ENCODE results near the gene ARHGAP26. TPM values are rescaled to one million over a fixed set of nuclear protein-coding genes. Genes with fewer than 3 reads are reported as not detected.

ARHGAP26 gene
- polyA plus RNA-seq, 4 donors = 7.6 to 31.7 (median 11.5) TPM

- H3K4me1 ChIP-seq (ENCODE audit: control insufficient read depth in 3 of 3, insufficient read depth in 2 of 3, low read depth in 1 of 3, low read length in 2 of 3) = no peaks in the 10 kb centered on the region
- FAIRE-seq (no peak), DNase-seq (no peak)
- H3K27ac ChIP-seq (ENCODE audit: low read depth in 1 of 3, low read length in 2 of 3) = no peak overlapping the region
- no peaks in the 10 kb centered on the region for H3K27me3 ChIP-seq (ENCODE audit: control insufficient read depth in 3 of 3, insufficient read depth in 3 of 3, low read length in 3 of 3)
- no peaks in the 10 kb centered on the region for H3K9me3 ChIP-seq (ENCODE audit: control insufficient read depth in 2 of 2, insufficient read depth in 1 of 2, low read depth in 1 of 2, low read length in 1 of 2)
- peaks cover 0 to 3% (median 2%) of the 10 kb centered on the region in 3 donors for H3K36me3 ChIP-seq (ENCODE audit: control insufficient read depth in 3 of 3, insufficient read depth in 2 of 3, low read depth in 1 of 3, low read length in 3 of 3)
- H3K4me3 ChIP-seq (ENCODE audit: low read depth in 1 of 3, low read length in 3 of 3) = no peak overlapping the region
- 82 to 92% (median 91%) methylated on average over 4 of the region's 4 CpGs for WGBS, 3 donors
Measured at GRCh38 chr5:142939884-142940283, 169.7 kb downstream of the ARHGAP26 start.

- Histone ChIP-seq H3K4me3 (ENCODE audit: low read depth in 1 of 3, low read length in 3 of 3) (no peak overlapping the region), H3K36me3 (ENCODE audit: control insufficient read depth in 3 of 3, insufficient read depth in 2 of 3, low read depth in 1 of 3, low read length in 3 of 3) (peaks cover 0 to 7% (median 2%) of the 10 kb centered on the region in 3 donors), H3K9me3 (ENCODE audit: control insufficient read depth in 2 of 2, insufficient read depth in 1 of 2, low read depth in 1 of 2, low read length in 1 of 2) (no peaks in the 10 kb centered on the region), H3K27ac (ENCODE audit: low read depth in 1 of 3, low read length in 2 of 3) (no peak overlapping the region), H3K4me1 (ENCODE audit: control insufficient read depth in 3 of 3, insufficient read depth in 2 of 3, low read depth in 1 of 3, low read length in 2 of 3) (no peaks in the 10 kb centered on the region), H3K27me3 (ENCODE audit: control insufficient read depth in 3 of 3, insufficient read depth in 3 of 3, low read length in 3 of 3) (no peaks in the 10 kb centered on the region)
- FAIRE-seq (no peak), DNase-seq (no peak)
- WGBS, 3 donors = 77 to 92% (median 81%) methylated on average over 2 of the region's 2 CpGs
Measured at GRCh38 chr5:142941245-142941644, 171.1 kb downstream of the ARHGAP26 start.

DNA sequence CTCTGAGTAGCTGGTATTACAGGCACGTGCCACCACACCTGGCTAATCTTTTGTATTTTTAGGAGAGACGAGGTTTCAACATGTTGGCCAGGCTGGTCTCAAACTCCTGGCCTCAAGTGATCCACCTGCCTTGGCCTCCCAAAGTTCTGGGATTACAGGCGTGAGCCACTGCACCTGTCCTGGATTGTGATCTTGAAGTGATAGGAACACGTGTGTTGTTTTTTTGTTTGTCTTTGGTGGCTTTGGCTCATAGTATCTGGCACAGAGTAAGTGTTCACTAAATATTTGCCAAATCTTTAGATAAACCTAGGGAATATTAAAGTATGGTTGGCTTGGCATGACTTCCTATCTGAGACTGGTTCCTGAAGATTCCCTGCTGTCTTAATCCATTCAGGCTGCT is 172.7 kb downstream of the ARHGAP26 start:
- DNase-seq (no peak), FAIRE-seq (no peak)
- Histone ChIP-seq H3K9me3 (ENCODE audit: control insufficient read depth in 2 of 2, insufficient read depth in 1 of 2, low read depth in 1 of 2, low read length in 1 of 2) (no peaks in the 10 kb centered on the region), H3K36me3 (ENCODE audit: control insufficient read depth in 3 of 3, insufficient read depth in 2 of 3, low read depth in 1 of 3, low read length in 3 of 3) (peaks cover 0 to 7% (median 5%) of the 10 kb centered on the region in 3 donors), H3K27me3 (ENCODE audit: control insufficient read depth in 3 of 3, insufficient read depth in 3 of 3, low read length in 3 of 3) (no peaks in the 10 kb centered on the region), H3K4me1 (ENCODE audit: control insufficient read depth in 3 of 3, insufficient read depth in 2 of 3, low read depth in 1 of 3, low read length in 2 of 3) (no peaks in the 10 kb centered on the region), H3K4me3 (ENCODE audit: low read depth in 1 of 3, low read length in 3 of 3) (no peak overlapping the region), H3K27ac (ENCODE audit: low read depth in 1 of 3, low read length in 2 of 3) (no peak overlapping the region)
- WGBS, 3 donors = 71 to 88% (median 72%) methylated on average over 4 of the region's 4 CpGs

- FAIRE-seq (no peak), DNase-seq (no peak)
- H3K36me3 ChIP-seq (ENCODE audit: control insufficient read depth in 3 of 3, insufficient read depth in 2 of 3, low read depth in 1 of 3, low read length in 3 of 3) = peaks cover 0 to 6% (median 5%) of the 10 kb centered on the region in 3 donors
- H3K27ac ChIP-seq (ENCODE audit: low read depth in 1 of 3, low read length in 2 of 3) = no peak overlapping the region
- 73 to 82% (median 77%) methylated on average over 1 of the region's 1 CpG for WGBS, 3 donors
- H3K9me3 ChIP-seq (ENCODE audit: control insufficient read depth in 2 of 2, insufficient read depth in 1 of 2, low read depth in 1 of 2, low read length in 1 of 2) = no peaks in the 10 kb centered on the region
- no peaks in the 10 kb centered on the region for H3K27me3 ChIP-seq (ENCODE audit: control insufficient read depth in 3 of 3, insufficient read depth in 3 of 3, low read length in 3 of 3)
- H3K4me3 ChIP-seq (ENCODE audit: low read depth in 1 of 3, low read length in 3 of 3) = no peak overlapping the region
- no peaks in the 10 kb centered on the region for H3K4me1 ChIP-seq (ENCODE audit: control insufficient read depth in 3 of 3, insufficient read depth in 2 of 3, low read depth in 1 of 3, low read length in 2 of 3)
Measured at GRCh38 chr5:142944140-142944539, 174.0 kb downstream of the ARHGAP26 start.

DNA sequence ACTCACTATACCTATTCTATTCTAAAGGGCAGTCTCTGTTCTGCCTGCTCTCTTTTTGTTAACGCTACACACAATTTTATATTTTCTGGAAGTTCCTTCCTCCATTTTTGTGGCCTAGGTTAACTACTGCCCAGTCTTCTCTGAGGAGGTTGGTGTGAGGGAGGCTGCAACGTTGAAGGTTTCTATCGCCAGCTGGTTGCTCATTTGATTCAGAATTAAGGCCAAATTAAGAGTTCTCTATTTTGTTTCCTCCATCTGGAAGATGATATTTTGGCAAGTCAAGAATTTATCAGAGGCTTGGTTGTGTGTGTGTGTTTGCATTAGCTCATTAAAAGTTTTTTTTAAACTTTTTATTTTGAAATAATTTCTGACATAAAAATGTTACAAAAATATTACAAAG is 175.1 kb downstream of the ARHGAP26 start:
- Histone ChIP-seq H3K27ac (ENCODE audit: low read depth in 1 of 3, low read length in 2 of 3) (peak overlapping the region in 1 of 3 donors; percentile 9), H3K4me1 (ENCODE audit: control insufficient read depth in 3 of 3, insufficient read depth in 2 of 3, low read depth in 1 of 3, low read length in 2 of 3) (no peaks in the 10 kb centered on the region), H3K4me3 (ENCODE audit: low read depth in 1 of 3, low read length in 3 of 3) (no peak overlapping the region), H3K9me3 (ENCODE audit: control insufficient read depth in 2 of 2, insufficient read depth in 1 of 2, low read depth in 1 of 2, low read length in 1 of 2) (no peaks in the 10 kb centered on the region), H3K36me3 (ENCODE audit: control insufficient read depth in 3 of 3, insufficient read depth in 2 of 3, low read depth in 1 of 3, low read length in 3 of 3) (peaks cover 0 to 6% (median 5%) of the 10 kb centered on the region in 3 donors), H3K27me3 (ENCODE audit: control insufficient read depth in 3 of 3, insufficient read depth in 3 of 3, low read length in 3 of 3) (no peaks in the 10 kb centered on the region)
- FAIRE-seq = no peak
- WGBS, 3 donors = 78 to 94% (median 92%) methylated on average over 3 of the region's 3 CpGs
- DNase-seq = no peak

DNA sequence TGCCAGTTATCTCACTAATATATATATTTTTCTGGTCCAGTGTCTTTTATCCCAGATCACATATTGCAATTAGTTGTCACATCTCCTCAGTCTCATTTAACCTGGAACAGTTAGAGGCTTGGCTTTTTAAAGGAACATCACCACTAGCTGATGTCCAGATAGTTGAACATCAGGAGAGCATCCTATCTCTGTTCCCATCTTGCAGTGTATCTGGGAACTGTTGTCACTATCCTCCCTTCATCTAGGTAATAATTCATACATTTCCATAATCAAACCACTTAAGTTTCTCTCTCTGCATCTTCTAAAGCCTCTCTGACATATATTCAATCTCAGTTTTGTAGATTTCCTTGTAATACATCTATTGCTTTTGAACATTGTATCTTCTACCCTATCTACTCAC is 175.7 kb downstream of the ARHGAP26 start:
- Histone ChIP-seq H3K4me3 (ENCODE audit: low read depth in 1 of 3, low read length in 3 of 3) (no peak overlapping the region), H3K36me3 (ENCODE audit: control insufficient read depth in 3 of 3, insufficient read depth in 2 of 3, low read depth in 1 of 3, low read length in 3 of 3) (peaks cover 0 to 6% (median 5%) of the 10 kb centered on the region in 3 donors), H3K4me1 (ENCODE audit: control insufficient read depth in 3 of 3, insufficient read depth in 2 of 3, low read depth in 1 of 3, low read length in 2 of 3) (no peaks in the 10 kb centered on the region), H3K27me3 (ENCODE audit: control insufficient read depth in 3 of 3, insufficient read depth in 3 of 3, low read length in 3 of 3) (no peaks in the 10 kb centered on the region), H3K9me3 (ENCODE audit: control insufficient read depth in 2 of 2, insufficient read depth in 1 of 2, low read depth in 1 of 2, low read length in 1 of 2) (no peaks in the 10 kb centered on the region), H3K27ac (ENCODE audit: low read depth in 1 of 3, low read length in 2 of 3) (no peak overlapping the region)
- no peak for DNase-seq
- no peak for FAIRE-seq

DNA sequence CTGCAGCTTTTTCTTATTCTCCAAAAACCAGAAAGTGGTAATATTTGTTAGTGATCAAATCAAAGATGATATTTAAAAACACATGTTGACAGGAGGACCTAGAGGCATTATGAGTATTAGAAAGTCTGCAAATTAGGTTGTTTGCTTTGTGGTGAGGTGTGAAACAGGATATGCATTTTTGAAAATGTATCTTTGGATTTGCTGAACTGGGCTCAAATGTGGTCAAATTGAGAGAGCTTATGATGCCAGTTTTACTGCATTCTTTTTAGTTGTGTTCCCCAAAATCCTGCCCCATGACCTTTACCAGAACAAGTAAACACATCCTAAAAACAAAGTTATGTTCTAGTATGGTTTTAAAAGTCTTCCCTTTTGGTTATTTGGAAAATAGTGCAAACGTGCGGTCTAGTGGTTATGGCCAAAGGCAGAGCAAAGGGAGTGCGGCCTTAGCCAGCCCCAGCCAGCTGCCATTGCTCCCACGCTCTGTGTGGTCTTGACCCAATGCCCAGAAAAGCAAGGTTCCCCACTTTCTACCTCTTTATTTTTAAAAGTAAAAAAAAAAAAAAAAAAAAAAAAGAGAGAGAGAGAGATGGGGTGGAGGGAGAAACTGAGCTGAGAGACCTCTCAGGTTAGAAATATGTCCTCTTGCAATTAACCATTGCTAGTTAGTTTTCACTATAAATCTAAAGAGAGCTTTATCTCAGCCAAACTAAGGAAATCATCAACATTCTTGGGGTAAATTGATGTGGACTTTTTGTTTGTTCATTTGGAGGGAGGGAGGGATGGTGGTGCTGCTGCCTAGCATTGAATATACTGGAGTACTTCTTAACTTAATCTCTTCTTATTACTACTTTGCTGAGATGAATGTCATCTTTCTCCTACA is 176.6 kb downstream of the ARHGAP26 start:
- WGBS, 3 donors = 68 to 95% (median 92%) methylated on average over 4 of the region's 4 CpGs
- Histone ChIP-seq H3K36me3 (ENCODE audit: control insufficient read depth in 3 of 3, insufficient read depth in 2 of 3, low read depth in 1 of 3, low read length in 3 of 3) (peaks cover 0 to 6% (median 5%) of the 10 kb centered on the region in 3 donors), H3K27me3 (ENCODE audit: control insufficient read depth in 3 of 3, insufficient read depth in 3 of 3, low read length in 3 of 3) (no peaks in the 10 kb centered on the region), H3K9me3 (ENCODE audit: control insufficient read depth in 2 of 2, insufficient read depth in 1 of 2, low read depth in 1 of 2, low read length in 1 of 2) (peaks cover 0 to 5% of the 10 kb centered on the region in 2 donors), H3K4me1 (ENCODE audit: control insufficient read depth in 3 of 3, insufficient read depth in 2 of 3, low read depth in 1 of 3, low read length in 2 of 3) (no peaks in the 10 kb centered on the region), H3K4me3 (ENCODE audit: low read depth in 1 of 3, low read length in 3 of 3) (no peak overlapping the region), H3K27ac (ENCODE audit: low read depth in 1 of 3, low read length in 2 of 3) (no peak overlapping the region)
- DNase-seq = no peak
- no peak for FAIRE-seq

GRCh38 chr5:142947427-142947709 is 177.2 kb downstream of the ARHGAP26 start:
- no peaks in the 10 kb centered on the region for H3K27me3 ChIP-seq (ENCODE audit: control insufficient read depth in 3 of 3, insufficient read depth in 3 of 3, low read length in 3 of 3)
- peaks cover 0 to 6% of the 10 kb centered on the region in 2 donors for H3K9me3 ChIP-seq (ENCODE audit: control insufficient read depth in 2 of 2, insufficient read depth in 1 of 2, low read depth in 1 of 2, low read length in 1 of 2)
- FAIRE-seq (no peak), DNase-seq (no peak)
- H3K36me3 ChIP-seq (ENCODE audit: control insufficient read depth in 3 of 3, insufficient read depth in 2 of 3, low read depth in 1 of 3, low read length in 3 of 3) = peaks cover 0 to 6% (median 5%) of the 10 kb centered on the region in 3 donors
- no peak overlapping the region for H3K4me3 ChIP-seq (ENCODE audit: low read depth in 1 of 3, low read length in 3 of 3)
- no peak overlapping the region for H3K27ac ChIP-seq (ENCODE audit: low read depth in 1 of 3, low read length in 2 of 3)
- no peaks in the 10 kb centered on the region for H3K4me1 ChIP-seq (ENCODE audit: control insufficient read depth in 3 of 3, insufficient read depth in 2 of 3, low read depth in 1 of 3, low read length in 2 of 3)

GRCh38 chr5:142952229-142952628 is 182.1 kb downstream of the ARHGAP26 start:
- peaks cover 0 to 3% (median 0%) of the 10 kb centered on the region in 3 donors for H3K36me3 ChIP-seq (ENCODE audit: control insufficient read depth in 3 of 3, insufficient read depth in 2 of 3, low read depth in 1 of 3, low read length in 3 of 3)
- no peaks in the 10 kb centered on the region for H3K27me3 ChIP-seq (ENCODE audit: control insufficient read depth in 3 of 3, insufficient read depth in 3 of 3, low read length in 3 of 3)
- H3K27ac ChIP-seq (ENCODE audit: low read depth in 1 of 3, low read length in 2 of 3) = no peak overlapping the region
- H3K9me3 ChIP-seq (ENCODE audit: control insufficient read depth in 2 of 2, insufficient read depth in 1 of 2, low read depth in 1 of 2, low read length in 1 of 2) = peaks cover 0 to 6% of the 10 kb centered on the region in 2 donors
- no peak for DNase-seq
- H3K4me1 ChIP-seq (ENCODE audit: control insufficient read depth in 3 of 3, insufficient read depth in 2 of 3, low read depth in 1 of 3, low read length in 2 of 3) = no peaks in the 10 kb centered on the region
- no peak for FAIRE-seq
- H3K4me3 ChIP-seq (ENCODE audit: low read depth in 1 of 3, low read length in 3 of 3) = no peak overlapping the region
- 93 to 95% (median 94%) methylated on average over 3 of the region's 3 CpGs for WGBS, 3 donors
